GM12875 (cell line): ENCODE measurements around the gene MAMLD1.
"Not testable (repeated sequence)": the region's sequence is repeated elsewhere in the genome, so short reads cannot be mapped to it uniquely, and the experiment has no call there.

Experiments used
- H3K4me3 ChIP-seq: one replicate; pipeline ENCODE4 v1.5.1; 2011; ENCODE audit warnings: low read depth, low read length, control low read depth
- CTCF ChIP-seq: IDR thresholded peaks from 2 replicates; pipeline ENCODE4 v1.5.1; 2011; ENCODE audit warnings: low read depth, mild to moderate bottlenecking, control low read depth, inconsistent platforms, low read length, moderate library complexity, borderline replicate concordance; ENCODE audit not compliant: insufficient read depth

The MAMLD1 gene

GRCh38 chrX:150337026-150337425 lies 26.1 kb upstream of the MAMLD1 start:
- no peak for TF ChIP-seq CTCF
- H3K4me3 ChIP-seq, result no peak overlapping the region

GRCh38 chrX:150337536-150337935 lies 25.6 kb upstream of the MAMLD1 start:
- no peak overlapping the region for H3K4me3 ChIP-seq
- TF ChIP-seq CTCF, result no peak

- H3K4me3 ChIP-seq, result no peak overlapping the region
- TF ChIP-seq CTCF, result no peak
These were observed 24.5 kb upstream of the MAMLD1 start for GRCh38 chrX:150338615-150339014.

DNA sequence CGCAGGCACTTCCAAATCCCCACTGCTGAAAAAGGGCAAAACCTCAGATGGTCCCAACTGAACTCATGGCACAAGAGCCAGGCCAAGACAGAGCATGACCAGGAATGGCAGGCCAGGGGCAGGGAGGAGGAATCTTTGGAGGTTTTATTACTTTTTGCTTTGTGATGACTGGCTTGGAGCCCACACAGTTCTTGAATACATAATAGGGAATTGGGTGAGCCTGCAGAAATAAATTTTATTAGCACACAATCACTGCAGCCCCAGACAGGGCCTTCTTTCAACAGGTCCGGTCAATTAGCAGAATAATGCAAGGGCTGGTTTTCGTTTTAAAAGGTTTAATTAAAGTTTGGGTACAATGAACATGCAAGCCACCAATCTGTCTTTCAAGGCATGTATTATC lies 23.4 kb upstream of the MAMLD1 start:
- no peak overlapping the region for H3K4me3 ChIP-seq
- no peak for TF ChIP-seq CTCF

- not testable (repeated sequence) for H3K4me3 ChIP-seq
These were observed 22.8 kb upstream of the MAMLD1 start for GRCh38 chrX:150340326-150340725.

GRCh38 chrX:150347471-150347870 lies 15.6 kb upstream of the MAMLD1 start:
- no peak for TF ChIP-seq CTCF
- no peak overlapping the region for H3K4me3 ChIP-seq

DNA sequence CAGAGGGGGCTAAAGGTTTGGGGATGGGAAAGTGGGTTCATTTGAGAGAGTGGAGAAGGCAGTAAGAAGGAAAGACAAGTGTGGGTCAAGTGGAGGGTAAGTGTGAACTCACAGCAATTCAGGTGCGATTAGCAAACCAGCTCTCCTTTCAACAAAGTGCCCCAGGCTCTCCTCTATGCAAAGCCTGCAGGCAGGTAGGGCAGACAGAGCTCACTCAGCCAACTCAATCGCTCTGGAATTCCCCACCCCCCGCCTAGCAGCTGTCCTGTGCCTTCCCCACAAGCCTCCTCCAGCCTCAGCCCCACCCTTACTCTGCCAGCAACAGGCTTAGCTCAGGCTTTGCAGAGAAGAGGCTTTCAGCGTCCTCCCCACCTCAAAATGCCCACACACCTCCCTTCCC lies 14.8 kb upstream of the MAMLD1 start:
- TF ChIP-seq CTCF, result no peak
- no peak overlapping the region for H3K4me3 ChIP-seq

- TF ChIP-seq CTCF, result no peak
- no peak overlapping the region for H3K4me3 ChIP-seq
These were observed 11.0 kb upstream of the MAMLD1 start for GRCh38 chrX:150352114-150352513.
